NCI-H2107 treated with DMSO at 0.1 percent for 48 hours (cell line): ENCODE measurements around the gene SCFD2.
"Not testable (repeated sequence)": the region's sequence is repeated elsewhere in the genome, so short reads cannot be mapped to it uniquely, and the experiment has no call there.

Experiments used
- DNase-seq: peaks from one replicate; lab custom pipeline; 2025; ENCODE audit not compliant: unreplicated experiment; lab: John Stamatoyannopoulos, UW

Gene SCFD2

DNA sequence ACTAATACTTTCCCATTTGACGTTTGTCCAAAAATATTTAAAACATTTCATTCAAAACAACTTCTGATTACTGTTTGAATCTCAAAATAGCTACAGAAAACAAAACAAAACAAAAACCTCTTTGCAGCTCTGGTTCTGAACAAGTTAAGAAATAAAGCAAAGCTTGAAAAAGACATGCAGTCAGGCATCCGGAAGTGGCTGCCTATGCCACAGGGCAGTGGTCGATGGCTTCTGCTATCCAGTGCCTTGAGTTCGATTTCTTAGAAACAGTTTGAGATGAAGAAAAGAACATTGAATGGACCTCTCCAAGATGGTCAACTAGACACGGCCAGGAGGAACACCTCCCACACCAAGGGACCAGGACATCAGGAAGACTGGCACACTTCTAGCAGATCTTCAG lies 125.3 kb downstream of the SCFD2 start:
- no peak for DNase-seq

GRCh38 chr4:53238352-53238751 lies 127.5 kb downstream of the SCFD2 start:
- not testable (repeated sequence) for DNase-seq

DNA sequence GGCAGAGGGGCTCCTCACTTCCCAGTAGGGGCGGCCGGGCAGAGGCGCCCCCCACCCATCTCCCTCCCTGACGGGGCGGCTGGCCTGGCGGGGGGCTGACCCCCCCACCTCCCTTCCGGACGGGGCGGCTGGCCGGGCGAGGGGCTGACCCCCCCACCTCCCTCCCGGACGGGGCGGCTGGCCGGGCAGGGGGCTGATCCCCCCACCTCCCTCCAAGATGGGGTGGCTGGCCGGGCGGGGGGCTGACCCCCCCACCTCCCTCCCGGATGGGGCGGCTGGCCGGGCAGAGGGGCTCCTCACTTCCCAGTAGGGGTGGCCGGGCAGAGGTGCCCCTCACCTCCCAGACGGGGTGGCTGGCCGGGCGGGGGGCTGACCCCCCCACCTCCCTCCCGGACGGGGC lies 128.1 kb downstream of the SCFD2 start:
- not testable (repeated sequence) for DNase-seq

GRCh38 chr4:53236624-53237023 lies 129.2 kb downstream of the SCFD2 start:
- DNase-seq, result not testable (repeated sequence)

GRCh38 chr4:53235547-53235946 lies 130.3 kb downstream of the SCFD2 start:
- no peak for DNase-seq

DNA sequence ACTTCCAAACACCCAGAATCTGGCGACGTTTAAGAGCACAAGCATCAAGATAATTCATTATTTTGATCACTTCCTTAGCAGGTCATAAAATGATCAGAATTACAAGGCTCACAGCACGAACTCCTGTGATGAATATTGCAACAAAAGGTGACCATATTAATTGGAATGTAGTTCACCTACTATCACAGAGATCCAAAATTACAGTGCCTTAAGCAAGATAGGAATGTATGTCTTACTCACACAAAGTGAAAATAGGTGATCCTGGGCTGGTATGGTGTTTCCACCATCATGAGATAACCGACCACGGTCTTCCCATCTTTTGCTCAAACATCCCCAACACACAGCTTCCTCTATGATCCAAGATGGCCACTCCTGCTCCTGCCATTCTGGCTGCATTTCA lies 131.2 kb downstream of the SCFD2 start:
- no peak for DNase-seq

GRCh38 chr4:53234111-53234510 lies 131.8 kb downstream of the SCFD2 start:
- DNase-seq, result no peak

- no peak for DNase-seq
These were observed 132.6 kb downstream of the SCFD2 start for GRCh38 chr4:53233114-53233795.

- DNase-seq, result no peak
These were observed 133.5 kb downstream of the SCFD2 start for GRCh38 chr4:53232371-53232770.

GRCh38 chr4:53228036-53228435 lies 137.8 kb downstream of the SCFD2 start:
- DNase-seq, result no peak

- no peak for DNase-seq
These were observed 138.4 kb downstream of the SCFD2 start for GRCh38 chr4:53227451-53227850.

- DNase-seq, result no peak
These were observed 143.9 kb downstream of the SCFD2 start for GRCh38 chr4:53221832-53222480.

DNA sequence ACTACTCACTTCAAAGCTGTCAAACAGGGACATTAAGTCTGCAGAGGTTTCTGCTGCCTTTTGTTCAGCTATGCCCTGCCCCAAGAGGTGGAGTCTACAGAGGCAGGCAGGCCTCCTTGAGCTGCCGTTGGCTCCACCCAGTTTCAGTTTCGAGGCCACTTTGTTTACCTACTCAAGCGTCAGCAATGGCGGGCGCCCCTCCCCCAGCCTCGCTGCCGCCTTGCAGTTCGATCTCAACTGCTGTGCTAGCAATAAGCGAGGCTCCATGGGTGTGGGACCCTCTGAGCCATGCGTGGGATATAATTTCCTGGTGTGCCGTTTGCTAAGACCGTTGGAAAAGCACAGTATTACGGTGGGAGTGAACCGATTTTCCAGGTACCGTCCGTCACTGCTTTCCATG lies 146.7 kb downstream of the SCFD2 start:
- not testable (repeated sequence) for DNase-seq

- no peak for DNase-seq
These were observed 157.1 kb downstream of the SCFD2 start for GRCh38 chr4:53208753-53209152.

- no peak for DNase-seq
These were observed 159.9 kb downstream of the SCFD2 start for GRCh38 chr4:53205970-53206369.

- no peak for DNase-seq
These were observed 166.5 kb downstream of the SCFD2 start for GRCh38 chr4:53199356-53199755.

DNA sequence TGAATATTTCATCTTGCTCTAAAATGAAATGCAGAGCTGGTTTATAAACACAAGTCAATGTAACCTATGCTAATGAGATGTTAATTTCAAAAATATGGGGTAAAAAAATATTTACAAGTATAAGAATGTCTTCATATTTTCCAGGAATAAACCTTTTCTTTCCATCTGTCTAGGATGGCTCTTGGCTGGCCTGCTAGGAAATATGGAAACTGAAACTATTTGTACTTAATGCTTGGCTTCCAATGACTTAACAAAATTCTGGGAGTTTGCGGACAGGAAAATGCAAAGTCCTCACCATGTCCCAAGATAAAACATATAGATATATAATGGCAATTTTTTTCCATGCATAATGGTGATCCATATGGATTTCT lies 168.1 kb downstream of the SCFD2 start:
- DNase-seq, result no peak

DNA sequence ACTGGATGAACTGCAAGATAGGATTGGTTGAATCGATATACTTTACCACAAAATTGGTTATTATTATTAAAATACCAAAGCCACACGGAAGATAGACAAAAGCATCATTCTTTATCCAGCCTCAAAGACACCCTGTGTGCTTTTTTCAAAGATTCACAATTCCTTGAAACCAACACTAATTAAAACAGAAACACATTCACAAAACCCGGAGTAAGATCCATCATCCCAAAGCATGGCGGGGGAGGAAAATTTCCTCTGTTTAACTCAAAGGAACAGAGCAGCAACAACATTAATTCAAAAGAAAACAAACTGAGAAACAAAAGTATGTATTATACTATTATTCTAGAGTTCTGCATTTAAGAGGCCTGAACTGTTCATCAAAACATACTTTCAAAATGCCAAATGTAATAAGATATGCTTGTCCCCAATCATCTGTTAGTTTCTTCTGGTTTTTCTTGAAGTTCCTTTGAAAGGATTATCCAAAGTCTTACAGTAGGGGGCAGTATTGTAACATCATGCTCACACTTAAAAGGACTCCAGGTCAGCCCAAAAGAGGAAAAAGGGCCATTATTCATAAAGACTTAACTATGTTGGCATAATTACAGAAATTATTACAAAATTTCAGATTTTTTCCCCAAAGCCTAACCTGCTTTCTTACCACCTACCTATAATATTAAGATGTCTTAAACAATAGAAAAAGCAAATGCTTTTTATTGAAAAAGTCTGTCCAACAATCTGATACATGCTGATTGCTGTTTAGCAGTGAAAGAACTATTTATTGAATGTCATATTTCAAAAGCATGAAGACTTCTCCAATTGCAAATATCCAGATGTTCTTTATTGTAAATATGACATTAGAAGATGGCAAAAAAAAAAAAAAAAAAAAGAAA lies 168.7 kb downstream of the SCFD2 start:
- DNase-seq, result peak; percentile 17

DNA sequence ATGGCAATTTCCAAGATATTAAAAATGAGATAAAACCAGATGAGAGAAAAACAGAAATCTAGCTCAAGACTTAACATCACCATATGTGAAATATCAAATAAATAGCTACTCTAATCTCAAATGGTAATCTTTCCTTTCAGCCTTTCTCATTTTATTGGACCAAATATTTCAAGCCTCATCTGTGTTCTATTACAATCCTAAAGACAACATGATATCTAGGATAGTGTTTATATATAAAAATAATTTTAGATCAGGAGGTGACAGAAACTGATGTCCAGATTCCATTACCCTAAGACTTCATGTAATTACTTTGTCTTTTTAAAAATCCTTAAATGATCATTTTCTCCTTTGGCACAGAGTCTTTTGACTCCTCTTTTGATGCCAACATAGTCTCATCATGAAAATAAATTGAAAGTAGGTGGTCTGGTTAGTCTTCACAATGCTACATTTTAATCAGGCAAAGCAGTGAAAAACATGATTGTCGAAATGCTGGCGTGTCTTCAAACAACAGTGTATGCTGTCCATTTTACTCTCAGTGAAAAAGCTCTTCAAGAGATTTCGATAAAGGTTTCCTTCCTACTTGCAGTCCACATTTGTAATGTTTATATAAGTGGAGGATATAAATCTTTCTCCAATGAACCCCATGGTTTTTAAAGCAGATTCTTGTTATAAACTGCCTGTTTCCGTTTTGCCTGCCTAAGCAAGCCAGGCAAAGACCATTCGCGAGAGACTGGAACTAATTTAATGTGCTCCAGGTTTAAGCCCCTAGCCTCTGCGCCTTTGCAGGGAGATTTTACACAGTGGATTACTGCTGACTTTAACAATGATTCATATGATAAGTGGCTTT lies 169.8 kb downstream of the SCFD2 start:
- no peak for DNase-seq

- no peak for DNase-seq
These were observed 171.1 kb downstream of the SCFD2 start for GRCh38 chr4:53194727-53195126.

GRCh38 chr4:53193111-53193510 lies 172.8 kb downstream of the SCFD2 start:
- no peak for DNase-seq
